GM18858 (cell line): ENCODE measurements around the gene RFX8.
"Not testable (repeated sequence)": the region's sequence is repeated elsewhere in the genome, so short reads cannot be mapped to it uniquely, and the experiment has no call there.

Source experiments
- ATAC-seq: cut with Tn5 transposase; IDR thresholded peaks from one replicate; pipeline ENCODE4 v1.9.1; 2021; ENCODE audit not compliant: unreplicated experiment

RFX8 gene

DNA sequence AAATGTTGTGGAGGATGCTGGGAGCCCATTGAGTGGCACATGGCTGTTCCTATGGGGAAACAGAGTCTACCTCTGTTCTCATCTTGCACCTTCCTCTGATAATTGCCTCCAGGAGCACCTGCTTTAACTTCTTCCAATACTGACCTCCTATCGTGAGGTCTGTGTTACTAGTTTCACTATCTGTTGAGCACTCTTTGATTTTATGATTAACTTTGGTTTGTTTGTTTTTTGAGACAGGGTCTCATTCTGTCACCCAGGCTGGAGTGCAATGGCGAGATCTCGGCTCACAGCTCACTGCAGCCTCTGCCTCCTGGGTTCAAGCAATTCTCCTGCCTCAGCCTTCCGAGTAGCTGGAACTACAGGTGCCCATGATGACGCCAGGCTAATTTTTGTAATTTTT, 12.1 kb upstream of the RFX8 start:
- ATAC-seq: no peak

DNA sequence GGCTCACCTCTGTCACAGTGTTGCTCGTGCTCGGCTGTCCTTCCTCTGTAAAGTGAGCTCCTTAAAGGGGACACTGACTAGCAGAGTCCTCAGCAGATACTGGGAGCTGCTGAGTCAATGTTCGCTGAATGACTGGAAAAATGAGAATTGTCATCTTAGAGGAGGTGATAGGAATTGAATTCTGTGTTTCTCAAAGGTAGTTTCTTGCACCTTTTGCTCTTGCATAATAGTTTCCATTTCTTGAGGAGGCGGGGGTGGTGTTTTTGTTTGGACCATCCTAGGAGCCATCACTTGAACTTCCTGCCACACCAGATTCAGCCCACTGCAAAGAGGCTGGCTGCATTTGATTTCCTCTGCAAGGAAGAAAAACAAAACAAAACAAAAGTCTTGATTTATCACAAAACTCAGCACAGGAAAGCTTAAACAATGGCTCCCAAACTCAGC, 11.4 kb upstream of the RFX8 start:
- no peak for ATAC-seq

DNA sequence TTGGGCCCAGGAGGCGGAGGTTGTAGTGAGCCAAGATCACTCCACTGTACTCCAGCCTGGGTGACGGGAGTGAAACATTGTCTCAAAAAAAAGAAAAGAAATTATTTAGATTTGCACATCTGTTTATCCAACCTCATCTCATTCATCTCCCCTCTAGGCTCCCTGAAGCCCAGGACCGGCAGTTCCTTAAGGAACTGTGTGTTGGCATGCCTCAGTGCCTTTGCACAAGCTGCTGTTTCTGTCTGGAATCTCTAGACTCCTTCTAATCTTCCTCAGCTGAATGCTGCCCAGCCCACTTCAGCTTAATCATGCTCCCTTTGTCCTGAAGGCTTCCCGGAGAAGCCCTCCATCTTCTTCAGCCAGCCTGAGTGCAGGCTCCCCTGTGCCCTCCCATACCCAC, 10.9 kb upstream of the RFX8 start:
- ATAC-seq: no peak

DNA sequence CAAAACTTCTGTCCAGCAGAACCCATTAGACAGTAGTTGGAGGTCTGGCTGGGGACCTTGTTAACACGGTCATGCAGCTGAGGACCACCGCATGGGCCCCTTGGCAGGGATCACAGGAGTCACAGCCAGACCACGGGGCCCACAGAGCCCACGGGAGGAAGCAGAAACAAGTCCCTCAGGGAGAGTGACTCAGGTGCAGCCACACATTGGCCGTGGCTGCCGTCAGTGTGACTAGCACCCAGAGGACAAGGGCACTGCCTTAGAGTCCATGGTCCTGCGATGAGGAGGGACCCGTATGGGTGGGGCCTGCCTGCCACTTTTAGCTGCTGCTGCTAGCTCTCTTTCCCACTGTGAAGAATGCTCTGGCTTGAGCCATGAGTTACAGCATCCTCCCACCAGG, 5.9 kb upstream of the RFX8 start:
- no peak for ATAC-seq

DNA sequence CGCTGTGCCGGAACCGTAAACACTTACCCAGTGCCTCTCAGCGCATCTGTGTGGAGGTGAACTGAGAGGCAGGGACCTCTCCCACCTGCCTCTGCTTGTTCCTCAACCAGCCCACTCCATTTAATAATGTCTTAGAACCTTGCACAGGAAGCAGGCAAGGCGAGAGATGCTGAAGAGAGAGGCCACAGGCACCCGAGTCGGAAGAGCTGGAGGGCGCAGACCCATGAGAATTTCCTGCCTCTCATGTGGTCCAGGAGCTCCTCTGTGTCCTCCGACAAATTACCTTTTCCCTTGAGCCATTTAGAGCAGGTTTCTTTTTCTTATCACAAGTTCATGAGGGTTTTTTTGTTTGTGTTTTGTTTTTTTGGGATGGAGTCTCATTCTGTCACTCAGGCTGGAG, 4.9 kb upstream of the RFX8 start:
- no peak for ATAC-seq

DNA sequence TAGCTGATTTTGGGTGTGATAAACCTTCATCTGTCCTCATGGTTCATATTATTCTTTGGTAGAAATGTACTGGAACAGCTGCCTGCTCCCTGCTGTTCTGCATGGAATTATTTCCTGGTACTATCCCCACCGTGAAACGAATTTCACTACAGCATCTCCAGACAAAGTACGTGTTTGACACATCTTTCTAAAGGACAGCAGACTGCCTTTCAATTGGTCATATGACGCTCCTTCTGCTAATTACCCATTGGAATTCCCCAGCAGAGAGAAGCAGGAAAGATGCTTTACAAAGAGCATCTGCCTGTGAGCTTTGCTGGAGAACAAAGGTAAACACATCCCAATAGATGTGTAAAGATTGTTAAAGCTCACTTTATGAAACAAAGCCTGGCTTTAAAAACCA, 4.4 kb upstream of the RFX8 start:
- ATAC-seq: no peak

DNA sequence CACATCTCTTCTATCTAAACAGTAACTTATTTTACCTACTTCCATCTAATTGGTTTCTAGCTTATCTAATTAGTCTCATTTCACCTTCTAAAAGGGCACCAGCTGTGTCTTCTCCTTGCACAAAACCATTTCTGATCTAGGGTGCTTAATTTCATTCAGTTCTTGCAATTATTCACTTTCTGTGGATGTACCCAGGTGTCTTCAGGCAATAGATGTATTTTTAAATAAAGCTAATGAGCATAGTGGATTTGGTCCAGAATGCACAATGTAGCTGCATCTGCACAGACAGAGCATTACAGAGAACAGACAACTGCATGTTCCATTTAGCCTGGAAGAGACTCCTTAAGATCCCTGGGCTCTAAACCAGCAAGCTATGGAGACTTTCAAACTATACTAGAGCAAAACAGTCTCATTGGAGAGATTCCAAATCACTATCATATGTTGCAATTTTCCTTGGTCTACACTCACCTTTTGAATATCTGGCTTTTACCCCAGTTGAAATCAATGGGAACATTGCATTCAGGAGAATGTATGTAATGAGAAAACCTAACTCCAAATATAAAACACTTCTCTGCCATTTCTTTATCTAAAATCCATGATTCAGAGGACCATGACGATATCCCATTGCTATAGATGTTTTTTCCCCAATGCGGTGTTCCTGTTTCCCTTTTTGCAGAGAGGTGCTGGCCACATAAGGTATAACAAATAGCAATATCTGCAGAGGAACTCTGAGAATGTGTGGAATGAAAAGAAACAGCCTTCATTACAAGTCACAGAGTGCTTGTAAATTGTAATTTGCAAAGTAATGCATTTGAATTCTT, 3.5 kb upstream of the RFX8 start:
- no peak for ATAC-seq

DNA sequence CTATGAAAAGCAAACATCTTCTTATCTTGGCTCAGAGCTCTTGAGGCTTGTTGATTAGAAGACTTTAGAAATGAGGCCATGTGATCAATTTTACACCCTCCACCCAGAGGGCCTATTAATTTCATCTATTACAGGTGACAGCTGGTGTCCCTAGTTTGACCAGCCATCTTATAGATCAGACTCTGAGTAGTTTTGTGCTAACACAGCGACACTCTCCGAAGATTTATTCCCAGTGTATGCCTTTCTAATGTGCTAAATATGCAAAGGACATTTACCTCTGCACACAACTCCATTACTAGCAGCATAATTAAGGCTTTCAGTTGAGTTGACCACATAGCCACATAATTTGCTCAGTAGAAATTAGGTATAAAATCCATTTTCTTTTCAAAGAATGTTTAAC, 2.6 kb upstream of the RFX8 start:
- ATAC-seq: no peak

DNA sequence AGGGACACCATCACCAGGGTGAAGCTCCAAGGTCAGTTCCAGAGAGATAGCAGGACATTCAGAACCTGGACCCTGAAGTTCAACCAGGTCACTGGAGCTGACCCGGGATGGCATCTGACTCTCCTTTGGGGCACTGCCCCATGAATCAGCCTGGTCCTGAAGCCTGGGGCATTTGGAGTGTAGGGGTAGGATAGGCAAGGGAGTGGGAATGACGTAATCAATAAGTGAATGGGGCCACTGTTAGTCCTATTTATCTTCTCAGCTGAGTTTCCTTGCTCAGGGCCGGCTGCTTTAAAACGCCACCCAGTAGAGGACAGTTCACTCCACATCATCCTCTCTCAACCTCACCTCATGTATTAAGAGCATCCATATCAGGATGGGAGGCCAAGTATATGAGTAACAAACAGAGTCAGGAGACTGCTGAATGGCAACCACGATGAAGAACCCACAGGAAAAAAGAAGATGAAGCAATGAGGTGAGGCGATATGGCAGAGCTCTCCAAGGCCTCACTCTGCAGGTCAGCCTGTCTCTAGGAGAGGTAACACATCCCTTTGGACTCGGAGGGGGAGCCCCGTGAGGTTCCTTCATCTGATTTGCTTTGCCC, 1.8 kb upstream of the RFX8 start:
- no peak for ATAC-seq

DNA sequence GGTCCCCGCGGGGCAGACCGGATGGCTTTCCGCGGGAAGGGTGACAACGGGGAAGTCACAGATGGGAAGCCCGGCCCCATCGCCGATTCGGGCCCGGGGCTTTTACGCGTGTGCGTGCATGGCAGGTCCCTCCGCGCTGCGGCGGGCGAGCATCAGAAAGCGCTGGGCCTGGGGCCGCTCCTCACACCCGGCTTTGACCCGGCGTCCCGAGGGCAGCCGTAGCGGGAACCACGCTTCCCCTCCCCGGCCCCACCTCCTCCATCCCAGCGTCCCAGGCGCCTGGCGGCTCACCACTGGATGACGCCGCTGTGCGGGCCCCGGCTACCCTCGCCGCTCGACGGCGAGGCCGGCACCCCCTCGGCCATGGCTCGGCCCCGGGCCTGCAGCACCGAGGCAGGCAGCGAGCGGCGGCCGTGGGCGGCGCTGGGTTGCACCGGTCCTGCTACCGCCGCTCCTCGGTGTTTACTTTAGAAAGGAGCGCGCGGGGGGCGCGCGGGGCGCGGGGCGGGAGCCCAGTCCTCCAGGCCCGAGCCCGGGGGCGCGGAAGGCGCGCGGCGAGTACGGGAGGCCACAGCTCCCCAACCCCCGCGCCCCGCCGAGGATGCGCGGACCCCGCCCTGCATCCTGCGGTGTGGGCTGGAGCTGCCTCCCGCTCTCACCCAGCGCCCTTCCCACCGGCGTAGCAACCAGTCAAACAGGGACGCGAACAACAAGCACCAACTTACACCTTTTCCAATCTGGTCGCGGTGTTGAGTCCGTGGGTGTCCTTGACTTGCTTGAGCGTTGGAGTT, 806 bp downstream of the RFX8 start:
- ATAC-seq: no peak

DNA sequence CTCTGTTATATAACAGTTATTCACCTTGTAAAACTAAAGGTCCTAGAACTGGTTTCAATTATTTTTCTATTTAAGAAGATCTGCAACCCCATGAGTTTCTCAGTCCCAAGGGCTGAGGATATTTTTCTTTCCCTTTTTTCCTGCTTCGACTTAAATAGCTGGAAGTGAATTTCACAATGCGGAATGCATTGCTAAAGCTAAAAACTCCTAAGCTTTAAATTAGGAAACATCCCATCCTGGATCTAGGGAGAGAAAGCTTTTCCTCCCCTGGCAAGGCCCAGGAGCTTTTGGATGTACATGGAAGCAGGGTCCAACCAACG, 1.4 kb downstream of the RFX8 start:
- ATAC-seq: no peak

DNA sequence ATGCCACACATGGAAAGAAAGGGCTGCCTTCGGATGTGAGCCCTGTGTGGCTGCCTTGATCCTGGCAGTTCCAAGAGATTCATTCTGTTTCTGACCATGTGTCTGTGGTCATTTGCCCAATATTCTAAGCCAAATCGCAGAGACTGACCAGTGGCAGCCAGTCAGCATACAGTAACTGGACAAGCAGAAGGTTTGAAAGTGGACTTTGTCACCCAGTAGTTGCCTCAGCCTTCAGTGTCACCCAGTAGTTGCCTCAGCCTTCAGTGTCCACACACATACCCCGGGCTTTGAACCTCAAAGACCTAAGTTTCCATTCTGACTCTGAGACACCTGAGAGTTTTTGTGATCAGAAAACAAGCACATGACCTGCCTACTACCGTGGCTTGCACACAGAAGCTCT, 5.0 kb downstream of the RFX8 start:
- no peak for ATAC-seq

DNA sequence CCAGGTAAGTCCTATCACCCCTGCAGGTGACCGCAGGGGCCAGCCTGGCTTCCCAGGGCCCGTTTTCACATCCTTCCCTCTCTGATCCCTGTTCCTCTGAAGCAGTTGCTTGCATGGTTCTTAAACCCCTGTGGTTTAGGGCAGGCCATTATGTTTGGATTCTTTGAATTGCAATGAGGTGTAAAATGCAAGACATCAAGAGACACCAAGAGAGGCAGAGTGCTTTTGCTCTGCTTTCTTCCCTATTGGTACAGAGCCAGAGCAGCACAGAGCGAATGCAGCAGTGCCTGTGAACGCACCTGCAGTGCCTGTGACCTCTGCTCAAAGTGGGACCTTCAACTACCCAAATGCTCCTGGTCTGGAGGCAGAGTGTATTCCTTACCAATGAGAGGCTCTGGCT, 7.6 kb downstream of the RFX8 start:
- ATAC-seq: no peak

DNA sequence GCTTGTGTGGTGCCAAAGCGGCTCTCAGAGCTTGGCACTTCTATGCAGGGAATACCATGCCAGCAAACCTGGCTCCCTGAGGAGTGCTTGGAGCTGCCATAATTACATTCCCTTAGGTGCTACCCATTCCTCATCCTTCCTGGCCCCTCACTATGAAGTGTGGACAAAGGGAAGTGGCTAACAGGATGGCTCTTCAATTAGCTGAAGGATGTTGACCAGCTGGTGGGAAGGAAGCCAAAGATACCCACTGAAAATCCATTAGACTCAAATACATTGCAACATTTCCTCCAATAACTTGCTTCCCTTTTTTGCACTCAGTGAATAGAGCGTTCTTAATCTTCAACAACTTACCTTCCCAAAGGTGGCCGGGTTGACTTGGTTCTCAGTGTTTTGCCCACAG, 8.5 kb downstream of the RFX8 start:
- ATAC-seq: no peak

DNA sequence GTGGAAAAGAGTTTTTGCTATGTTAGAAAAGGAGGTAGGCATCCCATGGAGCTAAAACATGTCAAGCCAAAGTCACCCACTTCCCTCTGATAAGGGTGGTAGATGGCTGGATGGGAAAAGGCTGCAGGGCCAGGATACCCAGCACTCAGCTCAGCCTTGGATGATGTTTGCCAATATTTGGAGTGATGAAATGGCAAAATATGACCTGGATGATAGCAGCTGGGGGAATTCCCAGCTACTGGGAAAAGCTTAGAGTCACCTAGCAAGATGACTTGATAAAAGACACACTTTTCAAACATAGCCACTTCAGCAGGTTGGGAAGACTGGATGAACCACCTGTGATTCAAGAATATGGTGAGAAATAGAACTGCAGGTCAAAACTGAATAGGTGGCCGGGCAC, 10.1 kb downstream of the RFX8 start:
- no peak for ATAC-seq

DNA sequence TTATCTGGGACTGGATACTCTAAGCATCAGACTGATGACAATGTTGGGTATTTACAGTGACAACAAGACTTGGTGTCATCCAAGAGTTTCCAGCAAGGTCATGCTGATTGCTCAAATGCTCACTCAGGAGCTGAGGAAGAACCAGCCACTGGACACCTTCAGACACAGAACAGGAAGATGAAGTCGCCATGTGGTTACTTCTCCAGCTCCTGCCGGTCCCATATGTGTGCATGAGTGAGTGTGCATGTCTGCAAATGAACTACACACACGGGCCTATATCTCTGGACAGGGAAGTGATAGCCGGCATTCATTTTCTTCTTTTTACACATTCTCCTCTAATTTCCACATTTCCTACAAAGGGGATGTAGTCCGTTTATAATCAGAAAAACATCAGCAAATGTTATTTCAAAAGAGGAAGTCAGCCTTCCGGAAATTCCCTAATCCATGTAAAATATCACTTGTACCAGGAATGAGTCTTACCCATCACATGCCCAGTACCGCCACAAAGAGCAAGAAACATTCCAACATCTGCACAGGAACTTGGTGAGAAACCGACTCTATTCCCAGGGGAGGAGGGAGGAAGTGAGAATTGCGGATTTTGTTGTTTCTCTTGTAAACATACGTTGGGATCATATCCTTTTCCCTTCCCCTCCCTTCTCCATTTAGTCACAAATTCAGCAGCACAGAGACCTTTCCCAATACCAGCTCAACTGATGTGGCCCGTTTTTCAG, 10.8 kb downstream of the RFX8 start:
- ATAC-seq: no peak

DNA sequence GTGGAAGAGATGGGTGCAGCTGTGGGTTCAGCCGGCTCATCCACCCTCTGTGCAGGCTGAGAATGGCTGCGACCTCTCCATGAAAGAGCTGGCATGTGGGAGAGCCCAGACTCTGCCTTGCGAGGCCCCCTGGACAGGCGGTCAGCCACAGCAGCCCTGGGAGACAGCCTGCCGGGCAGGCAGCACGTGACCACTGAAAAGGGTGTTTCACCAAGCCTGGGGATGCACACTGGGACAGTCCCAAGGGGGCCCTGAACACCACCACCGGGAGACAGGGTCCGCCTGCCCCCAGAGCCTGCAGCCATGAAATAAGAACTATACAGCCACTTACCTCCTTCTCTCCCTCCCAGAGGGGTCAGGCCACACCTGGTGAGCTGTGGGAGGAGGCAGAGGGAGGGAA, 11.5 kb downstream of the RFX8 start:
- no peak for ATAC-seq

DNA sequence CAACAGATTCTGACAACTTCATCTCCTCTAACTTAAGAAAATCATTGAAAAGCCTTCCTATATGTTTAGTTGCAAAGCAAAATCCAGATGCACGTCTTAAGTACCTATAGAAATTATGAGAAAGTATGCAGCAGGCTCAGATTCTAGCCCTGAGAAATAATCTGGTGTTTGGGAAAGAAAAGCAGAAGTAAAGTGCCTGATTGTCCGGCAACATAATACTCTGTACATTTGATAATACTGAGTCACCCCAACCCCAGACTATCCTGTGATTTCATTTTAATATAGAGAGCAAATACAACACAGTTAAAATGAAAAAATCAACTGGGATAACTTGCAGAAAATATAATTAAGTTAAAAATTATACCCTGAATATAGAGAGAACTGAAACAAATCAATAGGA, 13.5 kb downstream of the RFX8 start:
- no peak for ATAC-seq

DNA sequence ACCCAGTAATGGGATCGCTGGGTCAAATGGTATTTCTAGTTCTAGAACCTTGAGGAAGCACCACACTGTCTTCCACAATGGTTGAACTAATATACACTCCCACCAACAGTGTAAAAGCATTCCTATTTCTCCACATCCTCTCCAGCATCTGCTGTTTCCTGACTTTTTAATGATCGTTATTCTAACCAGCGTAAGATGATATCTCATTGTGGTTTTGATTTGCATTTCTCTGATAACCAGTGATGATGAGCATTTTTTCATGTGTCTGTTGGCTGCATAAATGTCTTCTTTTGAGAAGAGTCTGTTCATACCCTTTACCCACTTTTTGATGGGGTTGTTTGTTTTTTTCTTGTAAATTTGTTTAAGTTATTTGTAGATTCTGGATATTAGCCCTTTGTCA, 20.5 kb downstream of the RFX8 start:
- ATAC-seq: not testable (repeated sequence)

DNA sequence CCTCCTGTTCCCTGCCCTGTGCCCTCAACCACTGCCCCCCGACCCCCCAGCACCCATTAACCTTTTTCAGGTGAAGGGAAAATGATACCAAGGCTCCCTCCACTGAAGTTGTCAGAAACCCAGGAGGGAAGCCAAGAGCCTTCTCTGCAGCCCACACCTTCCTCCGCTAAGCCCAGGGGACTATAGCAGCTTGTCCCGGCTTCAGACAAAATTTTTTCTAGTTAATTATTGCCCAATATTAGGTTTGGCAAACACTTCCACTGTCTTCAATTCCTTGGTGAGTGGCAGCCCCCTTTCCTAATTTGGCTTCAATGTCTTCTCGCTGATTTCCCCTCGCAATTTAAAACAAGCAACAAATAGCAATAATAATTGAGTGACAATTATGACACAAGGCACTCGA, 23.9 kb downstream of the RFX8 start:
- no peak for ATAC-seq

DNA sequence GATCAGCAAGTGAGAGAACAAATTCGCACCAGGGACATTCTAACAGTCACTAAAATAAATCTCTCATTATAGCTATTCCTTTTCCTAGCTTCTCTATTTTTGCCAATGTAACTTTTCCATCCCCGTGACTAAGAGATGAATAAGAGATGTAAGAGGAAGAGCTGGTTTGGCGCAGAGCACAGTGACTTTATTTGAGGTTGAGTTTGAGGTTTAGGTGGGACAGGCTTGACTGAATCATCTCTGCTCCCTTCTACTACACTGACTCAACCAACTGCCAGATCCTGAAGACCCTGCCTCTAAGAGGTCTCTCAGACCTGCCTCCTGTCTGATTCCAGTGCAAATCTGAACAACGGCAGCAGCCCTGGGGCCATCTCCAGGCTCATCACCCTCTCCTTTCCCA, 28.0 kb downstream of the RFX8 start:
- ATAC-seq: no peak

DNA sequence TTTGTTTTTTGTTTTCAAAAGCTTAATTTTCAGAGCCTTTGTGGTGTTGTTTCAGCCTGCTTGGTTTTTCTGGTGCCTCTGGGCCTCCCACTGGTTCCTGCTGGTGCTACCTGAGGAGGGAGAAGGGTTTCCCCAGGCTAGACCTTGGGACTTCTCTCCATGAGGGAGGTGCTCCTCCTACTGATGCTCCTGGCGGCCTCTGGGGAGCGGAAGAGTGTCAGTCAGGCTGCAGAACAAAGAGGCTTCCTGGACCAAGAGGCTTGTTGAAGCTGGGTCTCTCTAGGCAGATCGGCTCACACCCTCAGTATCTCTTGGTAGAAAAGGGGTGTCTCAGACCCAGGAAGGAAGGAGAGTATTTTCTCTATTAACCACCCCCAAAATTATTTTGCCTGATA, 32.2 kb downstream of the RFX8 start:
- no peak for ATAC-seq
